Keratinocyte (primary cell): Measurements from ENCODE around the gene PIP4K2C.

ENCODE experiments used
- CTCF ChIP-seq, 3 experiments: IDR thresholded peaks in 1 of 3; conservative IDR thresholded peaks in 1 of 3; optimal IDR thresholded peaks in 1 of 3; 2 replicates in 2 of 3; 3 replicates in 1 of 3; pipeline versions ENCODE3 to v1.5.1; 2011; ENCODE audit warnings: low read length in 3 of 3, mild to moderate bottlenecking in 3 of 3, moderate library complexity in 2 of 3, control low read depth in 1 of 3, inconsistent platforms in 1 of 3; ENCODE audit not compliant: insufficient read depth in 2 of 3; ENCODE audit errors: extremely low read depth in 1 of 3
- EZH2 ChIP-seq: IDR thresholded peaks from one replicate; pipeline ENCODE4 v1.6.1; 2012; ENCODE audit warnings: inconsistent platforms, mild to moderate bottlenecking, low read length, moderate library complexity

- TF ChIP-seq CTCF (optimal IDR thresholded peaks at IDR 0.05 in 1 of 3, IDR thresholded peaks at IDR 0.05 in 1 of 3, conservative IDR thresholded peaks at IDR 0.05 in 1 of 3; ENCODE audit: extremely low read depth in 1 of 3, insufficient read depth in 2 of 3, low read length in 3 of 3) (no peak), EZH2 (peak; percentile 89)
Observed at GRCh38 chr12:57611827-57612710, 21.1 kb downstream of the PIP4K2C start.
